OCI-LY7 (cell line): ENCODE results near the gene TMEM165. TPM values are rescaled to one million over a fixed set of nuclear protein-coding genes. Genes with fewer than 3 reads are reported as not detected.

Experiments
- BruUV-seq: library from RNA; stranded (reverse); fragments of 400-500 nt; replicated peaks from 2 replicates; lab custom pipeline; 2021; lab: Mats Ljungman, UMichigan
- CTCF ChIA-PET: fragments of 300-600 bp; sonication (Branson Sonifier 250); formaldehyde crosslinking; loops from one replicate; lab custom pipeline; 2022; ENCODE audit warnings: antibody characterized with exemption; ENCODE audit not compliant: unreplicated experiment; lab: Charles Lee
- POLR2A ChIA-PET: fragments of 300-600 bp; sonication (Branson Sonifier 250); formaldehyde crosslinking; loops from one replicate; lab custom pipeline; 2022; ENCODE audit warnings: antibody characterized with exemption; lab: Charles Lee
- DNase-seq: peaks from one replicate; pipeline ENCODE4 v3.0.0-alpha.2; 2015; ENCODE audit warnings: low spot score
- H2AFZ ChIP-seq: fragments of 200-600 bp; sonication (generic), shearing (Covaris generic); 2 replicates; pipeline ENCODE4 v1.6.1; 2014; ENCODE audit warnings: mild to moderate bottlenecking, antibody characterized with exemption, low read length, moderate library complexity
- H3K27ac ChIP-seq: fragments of 200-600 bp; sonication (generic); 2 replicates; pipeline ENCODE4 v1.5.1; 2014; ENCODE audit warnings: mixed run types, low read depth, mild to moderate bottlenecking, moderate library complexity, low read length, inconsistent platforms; ENCODE audit not compliant: poor library complexity, severe bottlenecking
- H3K36me3 ChIP-seq: fragments of 200-600 bp; sonication (generic); 2 replicates; pipeline ENCODE4 v1.6.1; 2014; ENCODE audit warnings: mild to moderate bottlenecking, antibody characterized with exemption, low read length, moderate library complexity, mixed read lengths; ENCODE audit not compliant: insufficient read depth
- H3K4me1 ChIP-seq: fragments of 200-600 bp; sonication (generic); 2 replicates; pipeline ENCODE4 v1.5.1; 2014; ENCODE audit warnings: mild to moderate bottlenecking, low read length; ENCODE audit not compliant: insufficient read depth, poor library complexity, severe bottlenecking
- H3K4me2 ChIP-seq: fragments of 200-600 bp; sonication (generic); 2 replicates; pipeline ENCODE4 v1.6.1; 2014; ENCODE audit warnings: mild to moderate bottlenecking, low read length
- H3K4me3 ChIP-seq: fragments of 200-600 bp; sonication (generic); 2 replicates; pipeline ENCODE4 v1.5.1; 2014; ENCODE audit warnings: mild to moderate bottlenecking, low read depth, low read length; ENCODE audit not compliant: poor library complexity, severe bottlenecking
- H3K79me2 ChIP-seq: fragments of 200-600 bp; sonication (generic); 2 replicates; pipeline ENCODE4 v1.6.1; 2016; ENCODE audit warnings: low read depth, mild to moderate bottlenecking, low read length, moderate library complexity, mixed read lengths; ENCODE audit not compliant: insufficient read depth
- H3K9me2 ChIP-seq: fragments of 200-600 bp; sonication (generic); 2 replicates; pipeline ENCODE4 v1.6.1; 2016; ENCODE audit warnings: mild to moderate bottlenecking, low read length, mixed read lengths; ENCODE audit not compliant: insufficient read depth
- H3K9me3 ChIP-seq: fragments of 200-600 bp; sonication (generic); 2 replicates; pipeline ENCODE4 v1.6.1; 2014; ENCODE audit warnings: mild to moderate bottlenecking, mixed run types, low read length, mixed read lengths
- H4K20me1 ChIP-seq: fragments of 200-600 bp; sonication (generic); 2 replicates; pipeline ENCODE4 v1.6.1; 2014; ENCODE audit warnings: mild to moderate bottlenecking, antibody characterized with exemption, low read length, moderate library complexity, mixed read lengths; ENCODE audit not compliant: insufficient read depth
- EZH2phosphoT487 ChIP-seq: fragments of 200-600 bp; sonication (generic); IDR thresholded peaks from 2 replicates; pipeline ENCODE4 v1.6.1; 2018; ENCODE audit warnings: low read depth, borderline replicate concordance, mild to moderate bottlenecking, mixed run types, antibody characterized with exemption, low read length, moderate library complexity, mixed read lengths
- intact Hi-C: fragments of 100-400 bp; cut with micrococcal nuclease; formaldehyde crosslinking; loops from one replicate; pipeline ENCODE4 v1.10.0; 2022; ENCODE audit not compliant: unreplicated experiment
- total RNA-seq, 2 experiments: library from RNA; depleted of rRNA in 1 of 2; stranded (reverse); fragments of >200 nt in 1 of 2; shearing (Covaris generic) in 1 of 2; gene quantifications; 2 replicates each; pipeline ENCODE4 v1.2.3, GENCODE V29; 2014 to 2022
- TF ChIP-seq, protein P1 (sequence below): fragments of 200-600 bp; sonication (generic); conservative IDR thresholded peaks from 2 replicates; pipeline ENCODE4 v1.5.1; 2014; ENCODE audit warnings: mild to moderate bottlenecking, antibody characterized with exemption, low read length, moderate library complexity, mixed read lengths

TMEM165 gene
- total RNA-seq, 2 experiments from 2014 or later: 70.8 to 86.1 TPM

DNA sequence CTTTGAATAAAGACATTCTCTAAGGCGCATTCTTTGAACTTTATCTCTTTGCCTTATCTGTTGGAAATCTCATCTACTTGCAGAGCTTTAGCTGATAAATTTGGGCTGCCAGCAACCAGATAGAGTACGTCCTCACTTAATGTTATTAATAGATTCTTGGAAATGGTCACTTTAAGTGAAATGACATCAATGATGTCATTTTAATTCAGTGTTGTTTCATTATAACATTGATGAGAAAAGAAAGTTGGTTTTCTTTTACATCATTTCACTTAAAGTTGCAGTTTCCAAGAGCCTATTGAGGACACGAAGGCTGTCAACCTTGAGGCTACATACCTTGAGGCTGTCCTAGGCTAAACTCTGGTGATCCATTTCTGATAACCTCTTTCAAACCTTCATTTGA lies 9.3 kb downstream of the TMEM165 start:
- H3K9me3 ChIP-seq: no peaks in the 10 kb centered on the region
- TF ChIP-seq, protein P1, sequence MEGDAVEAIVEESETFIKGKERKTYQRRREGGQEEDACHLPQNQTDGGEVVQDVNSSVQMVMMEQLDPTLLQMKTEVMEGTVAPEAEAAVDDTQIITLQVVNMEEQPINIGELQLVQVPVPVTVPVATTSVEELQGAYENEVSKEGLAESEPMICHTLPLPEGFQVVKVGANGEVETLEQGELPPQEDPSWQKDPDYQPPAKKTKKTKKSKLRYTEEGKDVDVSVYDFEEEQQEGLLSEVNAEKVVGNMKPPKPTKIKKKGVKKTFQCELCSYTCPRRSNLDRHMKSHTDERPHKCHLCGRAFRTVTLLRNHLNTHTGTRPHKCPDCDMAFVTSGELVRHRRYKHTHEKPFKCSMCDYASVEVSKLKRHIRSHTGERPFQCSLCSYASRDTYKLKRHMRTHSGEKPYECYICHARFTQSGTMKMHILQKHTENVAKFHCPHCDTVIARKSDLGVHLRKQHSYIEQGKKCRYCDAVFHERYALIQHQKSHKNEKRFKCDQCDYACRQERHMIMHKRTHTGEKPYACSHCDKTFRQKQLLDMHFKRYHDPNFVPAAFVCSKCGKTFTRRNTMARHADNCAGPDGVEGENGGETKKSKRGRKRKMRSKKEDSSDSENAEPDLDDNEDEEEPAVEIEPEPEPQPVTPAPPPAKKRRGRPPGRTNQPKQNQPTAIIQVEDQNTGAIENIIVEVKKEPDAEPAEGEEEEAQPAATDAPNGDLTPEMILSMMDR: no peak
- no peak for TF ChIP-seq EZH2phosphoT487
- peaks cover 88% of the 10 kb centered on the region for H3K36me3 ChIP-seq
- peaks cover 4% of the 10 kb centered on the region; the same call in 1 of the 2 replicates for H4K20me1 ChIP-seq
- no TSS peak for BruUV-seq
- no peak overlapping the region for H3K4me2 ChIP-seq
- H3K4me1 ChIP-seq: peaks cover 23% of the 10 kb centered on the region
- no peak overlapping the region for H3K4me3 ChIP-seq
- no peak overlapping the region for H2AFZ ChIP-seq
- H3K79me2 ChIP-seq: peaks cover 96% of the 10 kb centered on the region
- DNase-seq: no peak
- intact Hi-C loops: no loop called here
- ChIA-PET POLR2A (interaction anchor here (1.3 kb wide), 2 partner anchors 9 to 14 kb away, joined by 3 to 4 read pairs; no protein-coding TSS in a partner anchor), CTCF (no interaction called here)
- H3K9me2 ChIP-seq: no peaks in the 10 kb centered on the region
- H3K27ac ChIP-seq: no peak overlapping the region

DNA sequence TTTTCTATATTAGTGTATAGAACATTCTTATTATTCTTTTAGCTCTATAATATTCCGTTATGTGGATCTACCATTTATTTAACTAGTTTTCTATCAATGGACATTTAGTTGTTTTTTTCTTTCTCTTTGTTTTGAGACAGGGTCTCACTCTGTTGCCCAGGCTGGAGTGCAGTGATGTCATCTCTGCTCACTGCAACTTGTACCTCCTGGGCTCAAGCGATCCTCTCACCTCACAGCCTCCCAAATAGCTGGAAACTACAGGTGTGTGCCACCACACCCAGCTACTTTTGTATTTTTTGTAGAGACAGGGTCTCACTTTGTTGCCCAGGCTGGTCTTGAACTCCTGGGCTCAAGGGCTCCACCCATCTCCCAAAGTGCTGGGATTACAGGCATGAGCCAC lies 10.8 kb downstream of the TMEM165 start:
- Histone ChIP-seq H3K27ac (no peak overlapping the region), H3K4me2 (no peak overlapping the region), H3K9me2 (no peaks in the 10 kb centered on the region), H3K36me3 (peaks cover 90% of the 10 kb centered on the region), H2AFZ (no peak overlapping the region), H3K4me1 (peaks cover 23% of the 10 kb centered on the region), H3K9me3 (no peaks in the 10 kb centered on the region), H4K20me1 (peaks cover 4% of the 10 kb centered on the region; the same call in 1 of the 2 replicates), H3K79me2 (peaks cover 97% of the 10 kb centered on the region), H3K4me3 (no peak overlapping the region)
- TF ChIP-seq EZH2phosphoT487: no peak
- TF ChIP-seq, protein P1: no peak
- POLR2A ChIA-PET: interaction anchor here (0.6 to 1.3 kb wide), 3 partner anchors 12 to 1452 kb away, joined by 3 read pairs; no protein-coding TSS in a partner anchor
- no peak for DNase-seq
- CTCF ChIA-PET: no interaction called here
- intact Hi-C loops: no loop called here
- no TSS peak for BruUV-seq

DNA sequence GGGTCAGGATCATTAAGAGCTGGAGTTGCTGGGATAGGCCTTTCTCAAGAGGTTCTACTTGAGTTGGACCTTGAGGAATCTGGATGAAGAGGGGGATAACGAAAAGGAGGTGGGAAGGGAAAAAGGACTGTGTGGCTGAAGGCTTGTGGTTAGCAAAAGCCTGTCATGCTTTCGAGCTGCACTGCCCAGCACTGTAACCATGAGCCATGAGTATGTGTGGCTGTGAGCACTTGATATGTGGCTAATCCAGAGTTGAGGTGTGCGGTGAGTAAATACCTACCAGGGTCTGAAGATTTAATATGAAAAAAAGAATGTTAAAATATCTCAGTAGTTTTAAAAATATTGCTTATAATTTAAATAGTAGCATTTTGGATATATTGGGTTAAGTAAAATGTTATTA lies 11.4 kb downstream of the TMEM165 start:
- ChIA-PET POLR2A (no interaction called here), CTCF (no interaction called here)
- H3K27ac ChIP-seq: no peak overlapping the region
- H4K20me1 ChIP-seq: peaks cover 4% of the 10 kb centered on the region; the same call in 1 of the 2 replicates
- BruUV-seq: no TSS peak
- H3K9me3 ChIP-seq: no peaks in the 10 kb centered on the region
- no peak overlapping the region for H3K4me2 ChIP-seq
- TF ChIP-seq, protein P1: no peak
- no peak for TF ChIP-seq EZH2phosphoT487
- H3K9me2 ChIP-seq: no peaks in the 10 kb centered on the region
- H3K79me2 ChIP-seq: peaks cover 94% of the 10 kb centered on the region
- no peak overlapping the region for H3K4me3 ChIP-seq
- no peak for DNase-seq
- intact Hi-C loops: no loop called here
- H2AFZ ChIP-seq: no peak overlapping the region
- peaks cover 23% of the 10 kb centered on the region for H3K4me1 ChIP-seq
- H3K36me3 ChIP-seq: peaks cover 92% of the 10 kb centered on the region
